Measurements from ENCODE around the gene PIAS3. TPM values are rescaled to one million over a fixed set of nuclear protein-coding genes. Genes with fewer than 3 reads are reported as not detected.
A peak's percentile ranks its signal among the peaks of the same experiment; 100 is the strongest.
"Not testable (repeated sequence)": the region's sequence is repeated elsewhere in the genome, so short reads cannot be mapped to it uniquely, and the experiment has no call there.

PIAS3 gene
- total and polyA plus RNA-seq, 10 of the 15 experiments (the other 5 are each of a cell fraction or from before 2014, with no cell fraction given): 0.85 to 14.9 (median 10.6) TPM

DNA sequence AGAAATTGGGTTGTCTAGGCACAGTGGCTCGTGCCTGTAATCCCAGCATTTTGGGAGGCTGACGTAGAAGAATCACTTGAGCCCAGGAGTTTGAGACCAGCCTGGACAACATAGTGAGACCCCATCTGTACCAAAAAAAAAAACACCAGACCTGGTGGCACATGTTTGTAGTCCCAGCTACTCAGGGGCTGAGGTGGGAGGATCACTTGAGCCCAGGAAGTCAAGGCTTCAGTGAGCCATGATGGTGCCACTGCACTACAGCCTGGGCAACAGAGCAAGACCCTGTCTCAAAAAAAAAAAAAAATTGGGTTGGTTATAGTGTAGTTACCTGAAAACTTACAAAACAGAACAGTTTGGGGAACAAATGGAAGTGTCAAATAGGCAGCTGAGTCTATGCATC, 28.1 kb downstream of the PIAS3 start:
- POLR2A ChIA-PET; ATAC-seq; BruUV-seq (replicated peaks); H3K4me1 ChIP-seq (ENCODE audit: control insufficient read depth, insufficient read depth, low read length); H4K20me1 ChIP-seq (ENCODE audit: control insufficient read depth, insufficient read depth); H3K9ac ChIP-seq (ENCODE audit: control insufficient read depth, insufficient read depth, low read length); FAIRE-seq; H2AFZ ChIP-seq (ENCODE audit: control insufficient read depth, low read depth, low read length); in situ Hi-C loops (cut with MboI); H3K9me3 ChIP-seq (replicated peaks; ENCODE audit: control insufficient read depth, insufficient read depth, low read length); intact Hi-C loops (cut with micrococcal nuclease; ENCODE audit: unreplicated experiment); H3K4me3 ChIP-seq; H3K27ac ChIP-seq (ENCODE audit: control insufficient read depth, insufficient read depth); RAD21 ChIA-PET (ENCODE audit: unreplicated experiment); H3K27me3 ChIP-seq (replicated peaks in 1 of 2; ENCODE audit: control insufficient read depth in 2 of 2, insufficient read depth in 2 of 2, low read length in 1 of 2); DNase-seq (ENCODE audit: low read depth, low spot score); H3K4me2 ChIP-seq (ENCODE audit: control insufficient read depth, insufficient read depth): not testable (repeated sequence)
- peaks cover 13 to 34% of the 10 kb centered on the region in 2 experiments for H3K36me3 ChIP-seq (ENCODE audit: control insufficient read depth in 2 of 2, insufficient read depth in 2 of 2, low read length in 1 of 2)
- ChIA-PET SMC1A (ENCODE audit: uncharacterized antibody, unreplicated experiment) (interaction anchor here (1.0 kb wide), 1 partner anchor 13 kb away, joined by 3 read pairs; no protein-coding TSS in a partner anchor), CTCF (interaction anchor here (1.3 kb wide), 1 partner anchor 15 kb away, joined by 3 read pairs; the partner anchor contains the start of gene NUDT17)
- 100% methylated on average over 2 of the region's 2 CpGs for WGBS (ENCODE audit: insufficient coverage, insufficient replicate concordance, low lambda C conversion rate, missing lambda C conversion rate)
- peaks cover 12% of the 10 kb centered on the region for H3K79me2 ChIP-seq (ENCODE audit: control insufficient read depth, insufficient read depth, low read length)

DNA sequence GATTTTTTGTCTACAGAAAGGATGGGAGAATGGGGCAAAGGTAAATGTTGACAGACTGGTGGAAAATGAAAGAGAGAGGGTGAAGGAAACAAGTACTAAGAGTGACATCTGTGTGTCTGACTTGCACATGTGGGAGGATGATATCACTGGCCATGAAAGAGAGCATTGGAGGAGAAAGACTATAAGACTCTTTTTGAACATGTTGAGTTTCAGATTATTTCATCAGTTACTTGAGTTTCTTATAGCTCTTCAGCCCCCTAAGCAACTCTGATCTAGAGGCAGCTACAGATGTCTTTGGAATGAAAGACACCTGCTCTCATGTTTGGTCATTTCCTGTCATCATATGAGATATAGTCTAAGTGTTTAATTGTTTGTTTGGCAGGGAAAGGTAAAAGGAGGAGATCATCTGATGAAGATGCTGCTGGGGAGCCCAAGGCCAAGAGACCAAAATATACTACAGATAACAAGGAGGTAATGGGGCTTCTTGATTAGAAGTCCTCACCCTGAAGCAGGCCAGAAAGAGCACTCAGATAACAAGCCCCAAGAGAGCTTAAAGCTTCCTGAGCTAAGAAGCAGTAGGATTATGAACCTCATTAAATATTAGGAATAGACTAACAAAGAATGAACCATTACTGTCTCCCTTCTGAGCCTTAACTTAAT, 30.4 kb downstream of the PIAS3 start:
- Histone ChIP-seq H3K27ac (ENCODE audit: control insufficient read depth, insufficient read depth) (peak overlapping the region; percentile 9; the same call in 1 of the 2 replicates), H3K4me1 (ENCODE audit: control insufficient read depth, insufficient read depth, low read length) (peaks cover 10% of the 10 kb centered on the region), H3K27me3 (replicated peaks in 1 of 2; ENCODE audit: control insufficient read depth in 2 of 2, insufficient read depth in 2 of 2, low read length in 1 of 2) (no peaks in the 10 kb centered on the region), H2AFZ (ENCODE audit: control insufficient read depth, low read depth, low read length) (no peak overlapping the region), H3K9me3 (replicated peaks; ENCODE audit: control insufficient read depth, insufficient read depth, low read length) (no peaks in the 10 kb centered on the region), H3K9ac (ENCODE audit: control insufficient read depth, insufficient read depth, low read length) (no peak overlapping the region), H3K36me3 (ENCODE audit: control insufficient read depth in 2 of 2, insufficient read depth in 2 of 2, low read length in 1 of 2) (peaks cover 9 to 27% of the 10 kb centered on the region in 2 experiments; a peak in 3 of 4 replicates), H3K4me2 (ENCODE audit: control insufficient read depth, insufficient read depth) (peak overlapping the region; percentile 7; the same call in 1 of the 2 replicates), H3K79me2 (ENCODE audit: control insufficient read depth, insufficient read depth, low read length) (peaks cover 32% of the 10 kb centered on the region), H4K20me1 (ENCODE audit: control insufficient read depth, insufficient read depth) (no peaks in the 10 kb centered on the region), H3K4me3 (no peak overlapping the region)
- FAIRE-seq (no peak), DNase-seq (ENCODE audit: low read depth, low spot score) (no peak), ATAC-seq (peak; percentile 8; the same call in 2 of the 3 replicates)
- in situ Hi-C loops (cut with MboI): no loop called here
- ChIA-PET CTCF (interaction anchor here (0.6 to 6.4 kb wide), 4 partner anchors 14 to 130 kb away, joined by 3 to 80 read pairs (median 4); partner anchors contain the start of gene NUDT17), SMC1A (ENCODE audit: uncharacterized antibody, unreplicated experiment) (interaction anchor here (1.1 to 5.0 kb wide), 2 partner anchors 16 to 22 kb away, joined by 4 to 20 read pairs; partner anchors contain the start of gene NUDT17), RAD21 (ENCODE audit: unreplicated experiment) (no interaction called here), POLR2A (interaction anchor here (0.8 kb wide), 1 partner anchor 15 kb away, joined by 3 read pairs; no protein-coding TSS in a partner anchor)
- intact Hi-C loops (cut with micrococcal nuclease; ENCODE audit: unreplicated experiment): no loop called here
- BruUV-seq (replicated peaks): no TSS peak
- TF ChIP-seq, protein P1, sequence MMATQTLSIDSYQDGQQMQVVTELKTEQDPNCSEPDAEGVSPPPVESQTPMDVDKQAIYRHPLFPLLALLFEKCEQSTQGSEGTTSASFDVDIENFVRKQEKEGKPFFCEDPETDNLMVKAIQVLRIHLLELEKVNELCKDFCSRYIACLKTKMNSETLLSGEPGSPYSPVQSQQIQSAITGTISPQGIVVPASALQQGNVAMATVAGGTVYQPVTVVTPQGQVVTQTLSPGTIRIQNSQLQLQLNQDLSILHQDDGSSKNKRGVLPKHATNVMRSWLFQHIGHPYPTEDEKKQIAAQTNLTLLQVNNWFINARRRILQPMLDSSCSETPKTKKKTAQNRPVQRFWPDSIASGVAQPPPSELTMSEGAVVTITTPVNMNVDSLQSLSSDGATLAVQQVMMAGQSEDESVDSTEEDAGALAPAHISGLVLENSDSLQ (IDR thresholded peaks at IDR 0.05): peak; percentile 72
- peak; percentile 67; the same call in 1 of the 2 replicates for TF ChIP-seq TCF7 (IDR thresholded peaks at IDR 0.05; ENCODE audit: borderline replicate concordance)
- 0 out of 2 replicates have a peak, but pooled peaks have one; percentile 34 for TF ChIP-seq CREB1 (IDR thresholded peaks at IDR 0.05; ENCODE audit: low read depth)
- TF ChIP-seq GABPA (IDR thresholded peaks at IDR 0.05; ENCODE audit: low read depth): no peak
